ENCODE data around the gene NDUFB1.
A peak's percentile ranks its signal among the peaks of the same experiment; 100 is the strongest.

The NDUFB1 gene

DNA sequence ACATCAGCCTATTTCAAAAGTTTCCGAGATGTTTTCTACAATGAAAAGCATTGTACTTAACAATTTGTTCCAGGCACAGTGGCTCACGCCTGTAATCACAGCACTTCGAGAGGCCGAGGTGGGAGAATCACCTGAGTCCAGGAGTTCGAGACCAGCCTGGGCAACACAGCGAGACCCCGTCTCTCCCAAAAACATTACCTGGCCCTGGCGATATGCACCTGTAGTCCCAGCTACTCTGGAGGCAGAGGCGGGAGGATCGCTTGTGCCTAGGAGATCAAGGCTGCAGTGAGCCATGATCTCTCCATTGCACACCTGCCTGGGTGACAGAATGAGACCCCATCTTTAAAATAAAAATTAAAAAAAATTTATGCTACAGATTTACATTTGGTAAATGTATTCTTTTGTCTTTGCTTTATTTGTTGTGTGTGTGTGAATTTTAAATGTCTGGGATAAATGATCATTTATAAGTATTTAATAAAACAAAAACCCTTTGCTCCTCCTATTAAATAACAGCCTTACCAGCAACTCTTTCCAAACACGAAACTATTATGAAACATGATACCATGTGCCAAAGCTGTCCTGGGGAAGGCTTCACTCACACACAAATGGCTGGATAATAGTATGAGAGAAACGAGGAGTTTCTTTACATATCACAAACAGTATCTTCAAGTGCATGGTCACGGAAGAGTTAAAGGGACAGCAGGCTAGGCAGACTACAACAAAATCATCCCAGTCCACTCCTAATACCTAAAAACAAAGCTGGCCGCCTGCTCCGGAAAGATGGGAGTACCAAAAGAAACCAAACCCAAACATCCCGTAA, 16.2 kb downstream of the NDUFB1 start:
- peak overlapping the region; percentile 97 for H3K4me3 ChIP-seq (replicated peaks; ENCODE audit: insufficient read depth, low read length)
- peak overlapping the region; percentile 82 for H3K27ac ChIP-seq (replicated peaks)
- no peak for TF ChIP-seq SPI1 (IDR thresholded peaks at IDR 0.05; ENCODE audit: borderline replicate concordance, low read depth)
- TF ChIP-seq, protein P1, sequence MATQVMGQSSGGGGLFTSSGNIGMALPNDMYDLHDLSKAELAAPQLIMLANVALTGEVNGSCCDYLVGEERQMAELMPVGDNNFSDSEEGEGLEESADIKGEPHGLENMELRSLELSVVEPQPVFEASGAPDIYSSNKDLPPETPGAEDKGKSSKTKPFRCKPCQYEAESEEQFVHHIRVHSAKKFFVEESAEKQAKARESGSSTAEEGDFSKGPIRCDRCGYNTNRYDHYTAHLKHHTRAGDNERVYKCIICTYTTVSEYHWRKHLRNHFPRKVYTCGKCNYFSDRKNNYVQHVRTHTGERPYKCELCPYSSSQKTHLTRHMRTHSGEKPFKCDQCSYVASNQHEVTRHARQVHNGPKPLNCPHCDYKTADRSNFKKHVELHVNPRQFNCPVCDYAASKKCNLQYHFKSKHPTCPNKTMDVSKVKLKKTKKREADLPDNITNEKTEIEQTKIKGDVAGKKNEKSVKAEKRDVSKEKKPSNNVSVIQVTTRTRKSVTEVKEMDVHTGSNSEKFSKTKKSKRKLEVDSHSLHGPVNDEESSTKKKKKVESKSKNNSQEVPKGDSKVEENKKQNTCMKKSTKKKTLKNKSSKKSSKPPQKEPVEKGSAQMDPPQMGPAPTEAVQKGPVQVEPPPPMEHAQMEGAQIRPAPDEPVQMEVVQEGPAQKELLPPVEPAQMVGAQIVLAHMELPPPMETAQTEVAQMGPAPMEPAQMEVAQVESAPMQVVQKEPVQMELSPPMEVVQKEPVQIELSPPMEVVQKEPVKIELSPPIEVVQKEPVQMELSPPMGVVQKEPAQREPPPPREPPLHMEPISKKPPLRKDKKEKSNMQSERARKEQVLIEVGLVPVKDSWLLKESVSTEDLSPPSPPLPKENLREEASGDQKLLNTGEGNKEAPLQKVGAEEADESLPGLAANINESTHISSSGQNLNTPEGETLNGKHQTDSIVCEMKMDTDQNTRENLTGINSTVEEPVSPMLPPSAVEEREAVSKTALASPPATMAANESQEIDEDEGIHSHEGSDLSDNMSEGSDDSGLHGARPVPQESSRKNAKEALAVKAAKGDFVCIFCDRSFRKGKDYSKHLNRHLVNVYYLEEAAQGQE (IDR thresholded peaks at IDR 0.05; ENCODE audit: insufficient replicate concordance, low read depth) = no peak
- TF ChIP-seq GABPA (IDR thresholded peaks at IDR 0.05; ENCODE audit: low read depth) = no peak
- no peak for TF ChIP-seq POLR2AphosphoS5 (IDR thresholded peaks at IDR 0.05; ENCODE audit: low read depth)
- TF ChIP-seq, protein P2, sequence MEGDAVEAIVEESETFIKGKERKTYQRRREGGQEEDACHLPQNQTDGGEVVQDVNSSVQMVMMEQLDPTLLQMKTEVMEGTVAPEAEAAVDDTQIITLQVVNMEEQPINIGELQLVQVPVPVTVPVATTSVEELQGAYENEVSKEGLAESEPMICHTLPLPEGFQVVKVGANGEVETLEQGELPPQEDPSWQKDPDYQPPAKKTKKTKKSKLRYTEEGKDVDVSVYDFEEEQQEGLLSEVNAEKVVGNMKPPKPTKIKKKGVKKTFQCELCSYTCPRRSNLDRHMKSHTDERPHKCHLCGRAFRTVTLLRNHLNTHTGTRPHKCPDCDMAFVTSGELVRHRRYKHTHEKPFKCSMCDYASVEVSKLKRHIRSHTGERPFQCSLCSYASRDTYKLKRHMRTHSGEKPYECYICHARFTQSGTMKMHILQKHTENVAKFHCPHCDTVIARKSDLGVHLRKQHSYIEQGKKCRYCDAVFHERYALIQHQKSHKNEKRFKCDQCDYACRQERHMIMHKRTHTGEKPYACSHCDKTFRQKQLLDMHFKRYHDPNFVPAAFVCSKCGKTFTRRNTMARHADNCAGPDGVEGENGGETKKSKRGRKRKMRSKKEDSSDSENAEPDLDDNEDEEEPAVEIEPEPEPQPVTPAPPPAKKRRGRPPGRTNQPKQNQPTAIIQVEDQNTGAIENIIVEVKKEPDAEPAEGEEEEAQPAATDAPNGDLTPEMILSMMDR (IDR thresholded peaks at IDR 0.05; ENCODE audit: insufficient read depth, low read length) = no peak
- no peaks in the 10 kb centered on the region for H3K27me3 ChIP-seq (ENCODE audit: insufficient read depth, poor library complexity, severe bottlenecking)
- DNase-seq (ENCODE audit: low read depth in 1 of 2, low spot score in 1 of 2) = no peak

DNA sequence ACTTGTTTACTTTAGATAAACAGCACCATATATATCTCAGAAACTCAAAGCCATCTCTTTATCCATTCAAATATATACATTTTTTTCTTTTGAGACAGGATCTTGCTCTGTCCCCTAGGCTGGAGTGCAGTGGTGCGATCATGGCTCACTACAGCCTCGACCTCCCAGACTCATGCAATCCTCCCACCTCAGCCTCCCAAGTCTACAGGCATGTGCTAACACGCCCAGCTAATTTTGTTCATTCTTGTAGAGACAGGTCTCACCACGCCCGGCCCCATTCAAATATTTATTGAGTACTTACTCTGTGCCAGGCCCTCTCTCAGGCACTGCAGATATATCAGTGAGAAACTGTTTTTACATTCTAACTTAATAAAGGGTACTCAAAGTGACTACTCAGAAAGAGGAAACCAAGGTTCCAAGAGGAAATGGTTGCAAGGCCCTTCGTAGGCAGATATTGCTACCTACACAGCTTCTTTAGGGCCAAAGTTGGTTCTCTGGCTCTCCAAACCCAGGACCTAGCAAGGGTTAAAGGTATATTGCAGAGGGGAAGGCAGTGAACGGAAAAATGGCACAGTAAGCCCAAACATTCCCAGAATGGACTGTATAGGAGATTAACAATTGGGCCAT, 18.0 kb downstream of the NDUFB1 start:
- no peak overlapping the region for H3K4me3 ChIP-seq (replicated peaks; ENCODE audit: insufficient read depth, low read length)
- TF ChIP-seq POLR2AphosphoS5 (IDR thresholded peaks at IDR 0.05; ENCODE audit: low read depth) (no peak), SPI1 (IDR thresholded peaks at IDR 0.05; ENCODE audit: borderline replicate concordance, low read depth) (peak; percentile 80; the same call in 1 of the 2 replicates)
- TF ChIP-seq, protein P1 (IDR thresholded peaks at IDR 0.05; ENCODE audit: insufficient replicate concordance, low read depth) = no peak
- peak in 1 of 2 experiments; percentile 21 for DNase-seq (ENCODE audit: low read depth in 1 of 2, low spot score in 1 of 2)
- H3K27me3 ChIP-seq (ENCODE audit: insufficient read depth, poor library complexity, severe bottlenecking) = no peaks in the 10 kb centered on the region
- no peak overlapping the region for H3K27ac ChIP-seq (replicated peaks)

DNA sequence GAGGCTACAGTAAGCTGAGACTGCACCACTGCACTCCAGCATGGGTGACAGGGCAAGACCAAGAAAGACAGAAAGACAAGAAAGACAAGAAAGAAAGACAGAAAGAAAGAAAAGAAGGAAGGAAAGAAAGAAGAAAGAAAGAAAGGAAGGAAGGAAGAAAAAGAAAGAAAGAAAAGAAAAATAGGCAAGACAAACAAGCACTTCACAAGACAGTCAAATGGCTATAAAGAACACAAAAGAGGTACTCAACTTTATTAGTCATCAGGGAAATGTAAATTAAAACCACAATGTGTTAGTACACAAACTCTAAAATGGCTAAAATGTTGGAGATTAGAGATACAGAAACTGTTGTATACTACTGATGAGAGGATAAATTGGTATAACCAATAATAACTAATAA, 21.7 kb downstream of the NDUFB1 start:
- Histone ChIP-seq H3K4me3 (replicated peaks; ENCODE audit: insufficient read depth, low read length) (no peak overlapping the region), H3K27ac (replicated peaks) (no peak overlapping the region), H3K27me3 (ENCODE audit: insufficient read depth, poor library complexity, severe bottlenecking) (no peaks in the 10 kb centered on the region)
- DNase-seq (ENCODE audit: low read depth in 1 of 2, low spot score in 1 of 2) = no peak
- TF ChIP-seq, protein P2 (IDR thresholded peaks at IDR 0.05; ENCODE audit: insufficient read depth, low read length) = no peak

DNA sequence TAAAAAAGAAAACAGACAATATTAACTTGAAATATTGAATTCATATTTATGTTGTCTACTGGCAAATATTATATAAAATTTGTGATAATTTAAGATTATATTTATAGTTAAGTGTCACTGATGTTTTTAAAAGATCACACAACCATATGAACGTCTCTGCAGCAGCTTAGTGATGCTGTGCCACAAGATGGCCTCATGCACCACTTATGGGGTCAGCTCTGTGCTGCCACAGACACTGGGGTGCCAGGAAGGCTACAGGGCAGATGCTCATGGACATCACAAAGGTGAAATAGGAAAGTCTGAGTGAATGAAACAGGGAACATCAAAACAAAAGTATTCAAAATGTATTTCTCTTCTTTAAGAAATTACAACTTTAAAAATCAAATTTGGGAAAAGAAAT, 28.2 kb downstream of the NDUFB1 start:
- TF ChIP-seq SPI1 (IDR thresholded peaks at IDR 0.05; ENCODE audit: borderline replicate concordance, low read depth) (no peak), POLR2AphosphoS5 (IDR thresholded peaks at IDR 0.05; ENCODE audit: low read depth) (no peak)
- TF ChIP-seq, protein P2 (IDR thresholded peaks at IDR 0.05; ENCODE audit: insufficient read depth, low read length) = no peak
- no peaks in the 10 kb centered on the region for H3K27me3 ChIP-seq (ENCODE audit: insufficient read depth, poor library complexity, severe bottlenecking)
- no peak overlapping the region for H3K27ac ChIP-seq (replicated peaks)
- DNase-seq (ENCODE audit: low read depth in 1 of 2, low spot score in 1 of 2) = no peak
- no peak overlapping the region for H3K4me3 ChIP-seq (replicated peaks; ENCODE audit: insufficient read depth, low read length)

Data from HL-60 (cell line).